Sciatic nerve (tissue), 2 donors: ENCODE data around the gene KCND3. TPM values are rescaled to one million over a fixed set of nuclear protein-coding genes. Genes with fewer than 3 reads are reported as not detected.

Experiments
- ATAC-seq: fragments of 200-7000 bp; cut with Tn5 transposase; one replicate; pipeline ENCODE4 v1.9.1; 2020; ENCODE audit warnings: mild to moderate bottlenecking, moderate library complexity
- DNase-seq: peaks from one replicate; pipeline ENCODE4 v3.0.0-alpha.2; 2020; ENCODE audit warnings: low spot score
- intact Hi-C: fragments of 100-400 bp; cut with DNase I; formaldehyde crosslinking; loops from one replicate; pipeline ENCODE4 v1.14.2; 2022
- total RNA-seq: library from RNA; stranded (reverse); fragmentation: NEBNext Ultra II Directional; extraction: Animal tissue kit (Norgen Biotek cat#: 25700); gene quantifications from one replicate; pipeline ENCODE4 v1.2.1, GENCODE V29; 2021
- donor health status: DM: no; HTN: no; CAD: no.
- donor health status: DM: no; HTN: no; CAD: no.

Gene KCND3
- total RNA-seq, 1 donor from 2014 or later = 7.5 TPM

GRCh38 chr1:111930356-111930755 lies 59.1 kb downstream of the KCND3 start:
- DNase-seq (no peak), ATAC-seq (no peak)
- intact Hi-C loops = no loop called here

GRCh38 chr1:111928531-111928930 lies 60.9 kb downstream of the KCND3 start:
- intact Hi-C loops = no loop called here
- no peak for DNase-seq
- ATAC-seq = no peak

- intact Hi-C loops = no loop called here
- no peak for DNase-seq
- no peak for ATAC-seq
These were observed 61.8 kb downstream of the KCND3 start for GRCh38 chr1:111927652-111928051.

GRCh38 chr1:111924786-111925185 lies 64.7 kb downstream of the KCND3 start:
- intact Hi-C loops = no loop called here
- ATAC-seq = no peak
- no peak for DNase-seq

- intact Hi-C loops = no loop called here
- DNase-seq (no peak), ATAC-seq (no peak)
These were observed 65.7 kb downstream of the KCND3 start for GRCh38 chr1:111923766-111924165.

GRCh38 chr1:111921948-111922347 lies 67.5 kb downstream of the KCND3 start:
- ATAC-seq = no peak
- intact Hi-C loops = no loop called here
- DNase-seq = no peak

GRCh38 chr1:111920221-111921024 lies 69.0 kb downstream of the KCND3 start:
- ATAC-seq (peak; percentile 24), DNase-seq (no peak)
- intact Hi-C loops = no loop called here

GRCh38 chr1:111911776-111912515 lies 77.5 kb downstream of the KCND3 start:
- DNase-seq (no peak), ATAC-seq (no peak)
- intact Hi-C loops = no loop called here

GRCh38 chr1:111911061-111911460 lies 78.4 kb downstream of the KCND3 start:
- ATAC-seq = no peak
- intact Hi-C loops = no loop called here
- no peak for DNase-seq

GRCh38 chr1:111909030-111909429 lies 80.4 kb downstream of the KCND3 start:
- ATAC-seq (no peak), DNase-seq (no peak)
- intact Hi-C loops = no loop called here

- intact Hi-C loops = no loop called here
- no peak for ATAC-seq
- DNase-seq = no peak
These were observed 81.4 kb downstream of the KCND3 start for GRCh38 chr1:111908011-111908621.

GRCh38 chr1:111907321-111907720 lies 82.1 kb downstream of the KCND3 start:
- DNase-seq = no peak
- ATAC-seq = no peak
- intact Hi-C loops = no loop called here

- intact Hi-C loops = no loop called here
- DNase-seq (no peak), ATAC-seq (no peak)
These were observed 82.7 kb downstream of the KCND3 start for GRCh38 chr1:111906816-111907215.

- intact Hi-C loops = no loop called here
- no peak for ATAC-seq
- DNase-seq = no peak
These were observed 83.4 kb downstream of the KCND3 start for GRCh38 chr1:111906111-111906510.

- DNase-seq = no peak
- intact Hi-C loops = no loop called here
- ATAC-seq = no peak
These were observed 84.8 kb downstream of the KCND3 start for GRCh38 chr1:111904478-111905218.

- intact Hi-C loops = no loop called here
- ATAC-seq = no peak
These were observed 85.5 kb downstream of the KCND3 start for GRCh38 chr1:111903871-111904449.

GRCh38 chr1:111903148-111903870 lies 86.2 kb downstream of the KCND3 start:
- ATAC-seq (no peak), DNase-seq (no peak)
- intact Hi-C loops = no loop called here

More at GRCh38 chr1:111903871-111904449, 85.5 kb downstream of the KCND3 start:
- DNase-seq = no peak

- intact Hi-C loops = no loop called here
- DNase-seq (no peak), ATAC-seq (no peak)
These were observed 94.0 kb downstream of the KCND3 start for GRCh38 chr1:111895469-111895868.
